22Rv1 (cell line): ENCODE measurements around the gene MED25.

Experiments
- ZFX ChIP-seq: fragments of 450-650 bp; IDR thresholded peaks from 2 replicates; pipeline ENCODE4 v1.6.1; 2017; ENCODE audit warnings: antibody characterized with exemption, borderline replicate concordance
- TF ChIP-seq, protein P1 (sequence below): fragments of 450-650 bp; IDR thresholded peaks from 2 replicates; pipeline ENCODE4 v1.5.1; 2017; ENCODE audit warnings: mild to moderate bottlenecking

DNA sequence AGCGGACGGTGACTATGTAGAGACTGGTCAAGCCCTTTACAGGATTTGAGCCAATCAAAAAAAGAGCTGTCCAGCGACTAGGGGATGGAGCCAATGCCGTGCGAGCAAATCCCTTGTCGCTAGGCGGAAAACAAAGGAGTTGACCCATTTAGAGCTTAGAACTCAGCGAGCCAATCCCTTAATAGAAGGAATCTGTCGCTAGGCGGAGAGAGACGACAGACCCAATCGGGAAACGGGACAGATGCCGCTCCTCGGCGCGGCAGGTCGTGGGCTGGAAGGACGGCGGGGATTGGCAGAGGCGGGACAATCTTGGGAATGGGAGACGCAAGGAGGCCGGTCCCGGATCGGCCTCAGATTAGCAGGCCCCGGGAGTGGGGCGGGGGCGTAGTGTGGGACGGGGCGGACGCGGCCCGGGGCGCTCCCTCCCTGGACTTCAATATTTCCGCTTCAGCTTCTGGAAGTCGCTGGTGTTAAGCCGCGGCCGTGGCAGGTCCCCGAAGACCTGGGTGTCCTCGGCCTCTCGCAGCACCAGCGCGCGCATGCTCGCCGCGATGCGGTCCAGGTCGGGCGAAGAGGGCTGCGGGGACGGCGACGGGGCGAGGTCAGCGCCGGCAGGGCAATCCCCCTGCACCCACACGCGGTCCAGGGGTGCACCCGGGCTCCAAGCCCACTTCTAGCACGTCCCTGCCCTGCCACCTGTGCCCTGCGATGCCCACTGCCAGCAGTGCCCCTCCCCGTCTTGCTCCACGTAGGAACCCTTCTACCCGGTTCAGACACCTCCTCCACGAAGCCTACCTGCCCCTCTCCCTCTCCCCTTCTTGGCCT, 51.6 kb downstream of the MED25 start:
- TF ChIP-seq, protein P1, sequence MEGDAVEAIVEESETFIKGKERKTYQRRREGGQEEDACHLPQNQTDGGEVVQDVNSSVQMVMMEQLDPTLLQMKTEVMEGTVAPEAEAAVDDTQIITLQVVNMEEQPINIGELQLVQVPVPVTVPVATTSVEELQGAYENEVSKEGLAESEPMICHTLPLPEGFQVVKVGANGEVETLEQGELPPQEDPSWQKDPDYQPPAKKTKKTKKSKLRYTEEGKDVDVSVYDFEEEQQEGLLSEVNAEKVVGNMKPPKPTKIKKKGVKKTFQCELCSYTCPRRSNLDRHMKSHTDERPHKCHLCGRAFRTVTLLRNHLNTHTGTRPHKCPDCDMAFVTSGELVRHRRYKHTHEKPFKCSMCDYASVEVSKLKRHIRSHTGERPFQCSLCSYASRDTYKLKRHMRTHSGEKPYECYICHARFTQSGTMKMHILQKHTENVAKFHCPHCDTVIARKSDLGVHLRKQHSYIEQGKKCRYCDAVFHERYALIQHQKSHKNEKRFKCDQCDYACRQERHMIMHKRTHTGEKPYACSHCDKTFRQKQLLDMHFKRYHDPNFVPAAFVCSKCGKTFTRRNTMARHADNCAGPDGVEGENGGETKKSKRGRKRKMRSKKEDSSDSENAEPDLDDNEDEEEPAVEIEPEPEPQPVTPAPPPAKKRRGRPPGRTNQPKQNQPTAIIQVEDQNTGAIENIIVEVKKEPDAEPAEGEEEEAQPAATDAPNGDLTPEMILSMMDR = no peak
- TF ChIP-seq ZFX = no peak
